ENCODE data around the gene VSNL1.

Gene VSNL1

DNA sequence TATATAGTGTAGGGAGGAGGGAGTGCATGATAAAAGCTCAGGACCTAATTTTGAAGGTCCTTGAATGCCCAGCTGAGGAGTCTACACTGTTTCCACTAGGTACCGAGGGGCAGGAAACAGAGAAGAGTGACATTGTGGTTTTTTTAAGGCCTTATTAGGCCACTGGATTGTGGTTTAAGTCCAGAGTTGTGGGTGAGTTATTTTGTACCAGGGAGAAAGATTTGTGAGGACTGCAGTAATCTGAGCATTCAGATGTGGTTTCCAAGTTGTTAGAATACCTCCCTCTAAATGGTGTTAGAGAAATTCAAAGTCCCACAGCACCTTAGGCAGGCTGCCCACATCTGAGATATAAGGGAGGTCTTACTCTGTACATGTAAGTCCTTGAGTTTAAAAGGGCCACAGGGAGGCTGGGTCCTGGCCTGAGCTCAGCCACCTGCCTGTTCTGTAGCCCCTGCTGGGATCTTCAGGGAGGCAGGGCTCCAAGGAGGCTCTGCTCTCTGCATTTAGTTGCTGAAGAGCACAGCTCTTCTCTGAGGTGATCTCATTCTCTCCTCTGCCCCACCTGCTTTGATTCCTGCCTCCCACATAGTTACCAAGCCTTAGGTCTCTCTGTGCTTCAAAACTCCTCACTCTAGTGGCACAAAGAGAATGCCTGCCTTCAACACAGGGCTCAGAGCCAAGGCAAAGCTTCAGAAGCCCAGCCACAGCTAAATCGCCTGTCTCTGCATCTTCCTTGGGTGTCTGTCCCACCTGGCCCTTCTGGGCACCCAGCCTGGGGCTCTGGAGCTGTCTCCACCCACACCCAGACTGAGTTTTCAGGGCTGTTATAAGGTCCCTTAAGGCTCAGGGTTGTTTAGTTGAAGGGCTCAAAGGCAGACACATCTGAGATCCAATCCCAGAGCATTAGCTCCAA, 88.1 kb downstream of the VSNL1 start:
- Histone ChIP-seq H3K9me3 (ENCODE audit: insufficient read depth, low read length) (peaks cover 10% of the 10 kb centered on the region; the same call in 1 of the 2 replicates), H3K4me2 (ENCODE audit: low read depth, low read length, poor library complexity, severe bottlenecking) (no peak overlapping the region), H3K27me3 (ENCODE audit: low read length) (no peaks in the 10 kb centered on the region), H3K27ac (ENCODE audit: low read depth, low read length) (no peak overlapping the region), H3F3A (ENCODE audit: insufficient read depth) (no peaks in the 10 kb centered on the region), H3K4me3 (ENCODE audit: insufficient read depth, low read length, poor library complexity, severe bottlenecking) (no peak overlapping the region), H3K9me2 (replicated peaks; ENCODE audit: insufficient read depth, low read length) (no peaks in the 10 kb centered on the region), H3K9ac (ENCODE audit: low read length) (no peak overlapping the region), H3K36me3 (ENCODE audit: low read length) (no peaks in the 10 kb centered on the region), H2AFZ (ENCODE audit: low read depth, low read length, severe bottlenecking) (no peak overlapping the region), H4K20me1 (ENCODE audit: low read depth, low read length) (no peaks in the 10 kb centered on the region), H3K79me2 (ENCODE audit: insufficient read depth, low read length) (no peaks in the 10 kb centered on the region)
- TF ChIP-seq, protein P1, sequence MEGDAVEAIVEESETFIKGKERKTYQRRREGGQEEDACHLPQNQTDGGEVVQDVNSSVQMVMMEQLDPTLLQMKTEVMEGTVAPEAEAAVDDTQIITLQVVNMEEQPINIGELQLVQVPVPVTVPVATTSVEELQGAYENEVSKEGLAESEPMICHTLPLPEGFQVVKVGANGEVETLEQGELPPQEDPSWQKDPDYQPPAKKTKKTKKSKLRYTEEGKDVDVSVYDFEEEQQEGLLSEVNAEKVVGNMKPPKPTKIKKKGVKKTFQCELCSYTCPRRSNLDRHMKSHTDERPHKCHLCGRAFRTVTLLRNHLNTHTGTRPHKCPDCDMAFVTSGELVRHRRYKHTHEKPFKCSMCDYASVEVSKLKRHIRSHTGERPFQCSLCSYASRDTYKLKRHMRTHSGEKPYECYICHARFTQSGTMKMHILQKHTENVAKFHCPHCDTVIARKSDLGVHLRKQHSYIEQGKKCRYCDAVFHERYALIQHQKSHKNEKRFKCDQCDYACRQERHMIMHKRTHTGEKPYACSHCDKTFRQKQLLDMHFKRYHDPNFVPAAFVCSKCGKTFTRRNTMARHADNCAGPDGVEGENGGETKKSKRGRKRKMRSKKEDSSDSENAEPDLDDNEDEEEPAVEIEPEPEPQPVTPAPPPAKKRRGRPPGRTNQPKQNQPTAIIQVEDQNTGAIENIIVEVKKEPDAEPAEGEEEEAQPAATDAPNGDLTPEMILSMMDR (IDR thresholded peaks at IDR 0.05; ENCODE audit: insufficient read depth, low read length, poor library complexity, severe bottlenecking): no peak
- no peak for TF ChIP-seq EZH2phosphoT487 (conservative IDR thresholded peaks at IDR 0.05; ENCODE audit: low read length)

DNA sequence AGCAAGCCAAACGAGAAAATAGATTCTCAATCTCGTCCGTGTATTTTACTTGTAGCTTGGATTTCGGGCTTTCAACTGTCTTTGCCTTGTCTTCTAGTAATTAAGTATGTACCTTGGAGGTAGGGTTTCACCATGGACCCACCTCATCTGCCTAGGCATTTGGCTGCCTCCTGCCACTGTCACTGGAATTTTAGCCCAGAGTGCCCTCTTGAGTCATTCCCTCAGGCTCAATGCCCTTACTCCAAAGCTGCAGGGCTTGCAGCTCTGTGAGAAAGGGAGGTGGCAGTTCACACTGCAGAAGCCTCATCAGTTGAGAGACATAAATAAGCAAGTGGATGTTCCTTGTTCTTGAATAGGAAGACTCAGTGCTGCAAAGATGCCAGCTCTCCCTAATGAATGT, 89.6 kb downstream of the VSNL1 start:
- no peak overlapping the region for H3K4me3 ChIP-seq (ENCODE audit: insufficient read depth, low read length, poor library complexity, severe bottlenecking)
- H3K9me2 ChIP-seq (replicated peaks; ENCODE audit: insufficient read depth, low read length): no peaks in the 10 kb centered on the region
- H3K9ac ChIP-seq (ENCODE audit: low read length): no peak overlapping the region
- H3K27ac ChIP-seq (ENCODE audit: low read depth, low read length): no peak overlapping the region
- no peaks in the 10 kb centered on the region for H3K36me3 ChIP-seq (ENCODE audit: low read length)
- H3K27me3 ChIP-seq (ENCODE audit: low read length): no peaks in the 10 kb centered on the region
- H3K79me2 ChIP-seq (ENCODE audit: insufficient read depth, low read length): no peaks in the 10 kb centered on the region
- peaks cover 10% of the 10 kb centered on the region; the same call in 1 of the 2 replicates for H3K9me3 ChIP-seq (ENCODE audit: insufficient read depth, low read length)
- no peak overlapping the region for H2AFZ ChIP-seq (ENCODE audit: low read depth, low read length, severe bottlenecking)
- no peak overlapping the region for H3K4me2 ChIP-seq (ENCODE audit: low read depth, low read length, poor library complexity, severe bottlenecking)
- H3F3A ChIP-seq (ENCODE audit: insufficient read depth): no peaks in the 10 kb centered on the region
- H4K20me1 ChIP-seq (ENCODE audit: low read depth, low read length): no peaks in the 10 kb centered on the region
- TF ChIP-seq, protein P1 (IDR thresholded peaks at IDR 0.05; ENCODE audit: insufficient read depth, low read length, poor library complexity, severe bottlenecking): no peak

DNA sequence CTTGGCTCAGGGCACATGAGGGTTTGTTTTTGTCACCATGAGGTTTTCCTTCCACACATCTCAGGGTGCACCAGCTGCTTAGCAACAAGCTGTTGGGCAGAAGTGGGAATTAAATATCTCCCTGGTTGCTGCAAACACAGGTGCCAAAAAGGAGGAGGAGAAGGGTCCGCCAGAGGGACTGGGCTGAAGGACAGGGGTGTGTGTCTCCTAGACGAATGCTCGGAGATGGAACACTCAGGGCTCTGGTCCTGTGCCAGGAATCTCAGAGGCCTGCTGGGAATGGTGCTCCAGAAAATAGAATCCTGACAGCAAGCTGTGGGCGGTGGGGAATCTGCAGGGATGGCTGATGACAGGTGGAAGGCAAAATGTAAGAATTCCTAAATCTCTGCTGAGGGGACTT, 94.5 kb downstream of the VSNL1 start:
- no peak for TF ChIP-seq EZH2phosphoT487 (conservative IDR thresholded peaks at IDR 0.05; ENCODE audit: low read length)
- Histone ChIP-seq H3K4me3 (ENCODE audit: insufficient read depth, low read length, poor library complexity, severe bottlenecking) (no peak overlapping the region), H3K27me3 (ENCODE audit: low read length) (no peaks in the 10 kb centered on the region), H3F3A (ENCODE audit: insufficient read depth) (no peaks in the 10 kb centered on the region), H3K9me3 (ENCODE audit: insufficient read depth, low read length) (peaks cover 3% of the 10 kb centered on the region; the same call in 1 of the 2 replicates), H3K27ac (ENCODE audit: low read depth, low read length) (no peak overlapping the region), H3K4me2 (ENCODE audit: low read depth, low read length, poor library complexity, severe bottlenecking) (no peak overlapping the region), H3K79me2 (ENCODE audit: insufficient read depth, low read length) (no peaks in the 10 kb centered on the region), H4K20me1 (ENCODE audit: low read depth, low read length) (no peaks in the 10 kb centered on the region), H3K9ac (ENCODE audit: low read length) (no peak overlapping the region), H3K9me2 (replicated peaks; ENCODE audit: insufficient read depth, low read length) (no peaks in the 10 kb centered on the region), H2AFZ (ENCODE audit: low read depth, low read length, severe bottlenecking) (no peak overlapping the region), H3K36me3 (ENCODE audit: low read length) (no peaks in the 10 kb centered on the region)

DNA sequence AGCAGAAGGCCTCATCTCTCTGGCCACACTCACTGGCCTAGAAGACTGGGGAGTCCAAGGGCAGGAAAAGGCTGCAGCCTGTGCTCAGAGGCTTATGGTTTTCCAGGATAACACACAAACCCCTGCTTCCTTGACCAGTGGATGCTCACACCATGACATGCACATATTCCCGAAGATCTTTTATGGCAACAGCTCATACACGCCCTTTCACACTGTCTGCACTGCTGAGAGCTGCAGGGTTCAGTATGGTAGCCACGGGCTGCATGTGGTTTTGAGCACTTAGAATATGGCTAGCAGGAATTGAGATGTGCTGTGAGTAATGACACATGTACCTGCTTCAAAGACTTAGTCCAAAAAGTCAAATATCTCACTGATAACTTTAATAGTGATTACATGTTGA, 95.8 kb downstream of the VSNL1 start:
- H3K9ac ChIP-seq (ENCODE audit: low read length): no peak overlapping the region
- no peak for TF ChIP-seq EZH2phosphoT487 (conservative IDR thresholded peaks at IDR 0.05; ENCODE audit: low read length)
- TF ChIP-seq, protein P1 (IDR thresholded peaks at IDR 0.05; ENCODE audit: insufficient read depth, low read length, poor library complexity, severe bottlenecking): no peak

More for the DNA sequence above, 95.8 kb downstream of the VSNL1 start:
- Histone ChIP-seq H4K20me1 (ENCODE audit: low read depth, low read length) (no peaks in the 10 kb centered on the region), H3K9me3 (ENCODE audit: insufficient read depth, low read length) (no peaks in the 10 kb centered on the region), H3K9me2 (replicated peaks; ENCODE audit: insufficient read depth, low read length) (no peaks in the 10 kb centered on the region), H2AFZ (ENCODE audit: low read depth, low read length, severe bottlenecking) (no peak overlapping the region), H3K79me2 (ENCODE audit: insufficient read depth, low read length) (no peaks in the 10 kb centered on the region), H3K4me3 (ENCODE audit: insufficient read depth, low read length, poor library complexity, severe bottlenecking) (no peak overlapping the region), H3K27me3 (ENCODE audit: low read length) (no peaks in the 10 kb centered on the region), H3K27ac (ENCODE audit: low read depth, low read length) (no peak overlapping the region), H3K4me2 (ENCODE audit: low read depth, low read length, poor library complexity, severe bottlenecking) (no peak overlapping the region), H3K36me3 (ENCODE audit: low read length) (no peaks in the 10 kb centered on the region), H3F3A (ENCODE audit: insufficient read depth) (no peaks in the 10 kb centered on the region)
